AG09319 (cell line): Measurements from ENCODE around the gene ZNF587.
"Not testable (repeated sequence)": the region's sequence is repeated elsewhere in the genome, so short reads cannot be mapped to it uniquely, and the experiment has no call there.

Experiments used
- DNase-seq: peaks from one replicate; pipeline ENCODE4 v3.0.0-alpha.2; 2010; ENCODE audit warnings: low read depth; ENCODE audit errors: extremely low read depth
- CTCF ChIP-seq: IDR thresholded peaks from 2 replicates; pipeline ENCODE4 v1.5.1; 2011; ENCODE audit warnings: low read depth, mild to moderate bottlenecking, inconsistent platforms, low read length, moderate library complexity

Gene ZNF587

GRCh38 chr19:57819475-57820148 is 30.0 kb upstream of the ZNF587 start:
- TF ChIP-seq CTCF: peak; percentile 6
- DNase-seq: peak; percentile 71

GRCh38 chr19:57820599-57820998 is 29.1 kb upstream of the ZNF587 start:
- DNase-seq: no peak
- TF ChIP-seq CTCF: no peak

- DNase-seq: not testable (repeated sequence)
Measured at GRCh38 chr19:57821095-57821494, 28.6 kb upstream of the ZNF587 start.

- DNase-seq: not testable (repeated sequence)
Measured at GRCh38 chr19:57821501-57821900, 28.2 kb upstream of the ZNF587 start.

GRCh38 chr19:57823155-57823554 is 26.5 kb upstream of the ZNF587 start:
- DNase-seq: not testable (repeated sequence)

- not testable (repeated sequence) for DNase-seq
Measured at GRCh38 chr19:57823608-57824007, 26.1 kb upstream of the ZNF587 start.

GRCh38 chr19:57825511-57825910 is 24.1 kb upstream of the ZNF587 start:
- no peak for DNase-seq
- TF ChIP-seq CTCF: no peak

GRCh38 chr19:57829316-57829715 is 20.3 kb upstream of the ZNF587 start:
- DNase-seq: no peak
- no peak for TF ChIP-seq CTCF

GRCh38 chr19:57830071-57830602 is 19.5 kb upstream of the ZNF587 start, which contains the start of gene ZNF587B:
Gene ZNF587B (plus strand): TSS chr19:57830299. CDS start chr19:57830529, 230 bp downstream.
- no peak for DNase-seq
- TF ChIP-seq CTCF: peak; percentile 19

- not testable (repeated sequence) for DNase-seq
Measured at GRCh38 chr19:57836991-57837390, 12.7 kb upstream of the ZNF587 start.

GRCh38 chr19:57838622-57839191 is 11.0 kb upstream of the ZNF587 start:
- DNase-seq: not testable (repeated sequence)
